ENCODE measurements around the gene QRICH2. TPM values are rescaled to one million over a fixed set of nuclear protein-coding genes. Genes with fewer than 3 reads are reported as not detected.
"Not testable (repeated sequence)": the region's sequence is repeated elsewhere in the genome, so short reads cannot be mapped to it uniquely, and the experiment has no call there.

QRICH2 gene
- total RNA-seq, 2 experiments from 2014 or later, result 3.6 to 3.7 TPM

DNA sequence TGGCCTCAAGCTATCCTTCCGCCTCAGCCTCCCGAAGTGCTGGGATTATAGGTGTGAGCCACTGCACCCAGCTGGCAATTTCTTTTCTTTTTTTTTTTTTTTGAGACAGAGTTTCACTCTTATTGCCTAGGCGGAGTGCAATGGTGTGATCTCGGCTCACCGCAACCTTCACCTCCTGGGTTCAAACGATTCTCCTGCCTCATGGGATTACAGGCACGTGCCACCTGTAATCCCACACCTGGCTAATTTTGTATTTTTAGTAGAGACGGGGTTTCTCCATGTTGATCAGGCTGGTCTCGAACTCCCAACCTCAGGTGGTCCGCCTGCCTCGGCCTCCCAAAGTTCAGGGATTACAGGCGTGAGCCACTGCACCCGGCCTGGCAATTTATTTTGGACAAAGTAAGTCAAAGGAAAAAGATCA, 40.5 kb downstream of the QRICH2 start:
- POLR2A ChIA-PET, result interaction anchor here (0.8 to 5.8 kb wide), 7 partner anchors 11 to 144 kb away, joined by 3 to 45 read pairs (median 6); no protein-coding TSS in a partner anchor
- Mint-ChIP-seq H3K4me3 (peak overlapping the region; percentile 93), H3K27ac (peak overlapping the region; percentile 99), H3K4me1 (peaks cover 61% of the 10 kb centered on the region), H3K36me3 (ENCODE audit: low read depth) (peaks cover 55% of the 10 kb centered on the region)
- peak; percentile 43 for DNase-seq
- H3K27me3 Mint-ChIP-seq, H3K9me3 Mint-ChIP-seq: not testable (repeated sequence)
- CTCF ChIA-PET, result interaction anchor here (0.6 to 4.6 kb wide), 8 partner anchors 12 to 1257 kb away, joined by 3 to 32 read pairs (median 4); no protein-coding TSS in a partner anchor

- POLR2A ChIA-PET, result interaction anchor here (0.8 to 5.8 kb wide), 5 partner anchors 21 to 87 kb away, joined by 3 to 45 read pairs (median 6); no protein-coding TSS in a partner anchor
- CTCF ChIA-PET, result interaction anchor here (0.7 to 3.0 kb wide), 7 partner anchors 11 to 146 kb away, joined by 3 to 12 read pairs (median 4); no protein-coding TSS in a partner anchor
- Mint-ChIP-seq H3K36me3 (ENCODE audit: low read depth) (peaks cover 55% of the 10 kb centered on the region), H3K27me3 (no peaks in the 10 kb centered on the region), H3K4me1 (peaks cover 63% of the 10 kb centered on the region), H3K27ac (peak overlapping the region; percentile 99), H3K4me3 (peak overlapping the region; percentile 93), H3K9me3 (no peaks in the 10 kb centered on the region)
- DNase-seq, result no peak
Measured at GRCh38 chr17:76267051-76267576, 41.0 kb downstream of the QRICH2 start.

GRCh38 chr17:76266244-76266938, 41.7 kb downstream of the QRICH2 start:
- H3K27me3 Mint-ChIP-seq, result no peaks in the 10 kb centered on the region
- POLR2A ChIA-PET, result interaction anchor here (1.0 to 5.8 kb wide), 5 partner anchors 20 to 86 kb away, joined by 3 to 45 read pairs (median 6); no protein-coding TSS in a partner anchor
- peak; percentile 44 for DNase-seq
- CTCF ChIA-PET, result interaction anchor here (0.6 to 3.0 kb wide), 6 partner anchors 10 to 145 kb away, joined by 3 to 12 read pairs (median 5); no protein-coding TSS in a partner anchor
- no peaks in the 10 kb centered on the region for H3K9me3 Mint-ChIP-seq
- peak overlapping the region; percentile 93 for H3K4me3 Mint-ChIP-seq
- H3K36me3 Mint-ChIP-seq (ENCODE audit: low read depth), result peaks cover 51% of the 10 kb centered on the region
- H3K4me1 Mint-ChIP-seq, result peaks cover 63% of the 10 kb centered on the region
- H3K27ac Mint-ChIP-seq, result peak overlapping the region; percentile 99

DNA sequence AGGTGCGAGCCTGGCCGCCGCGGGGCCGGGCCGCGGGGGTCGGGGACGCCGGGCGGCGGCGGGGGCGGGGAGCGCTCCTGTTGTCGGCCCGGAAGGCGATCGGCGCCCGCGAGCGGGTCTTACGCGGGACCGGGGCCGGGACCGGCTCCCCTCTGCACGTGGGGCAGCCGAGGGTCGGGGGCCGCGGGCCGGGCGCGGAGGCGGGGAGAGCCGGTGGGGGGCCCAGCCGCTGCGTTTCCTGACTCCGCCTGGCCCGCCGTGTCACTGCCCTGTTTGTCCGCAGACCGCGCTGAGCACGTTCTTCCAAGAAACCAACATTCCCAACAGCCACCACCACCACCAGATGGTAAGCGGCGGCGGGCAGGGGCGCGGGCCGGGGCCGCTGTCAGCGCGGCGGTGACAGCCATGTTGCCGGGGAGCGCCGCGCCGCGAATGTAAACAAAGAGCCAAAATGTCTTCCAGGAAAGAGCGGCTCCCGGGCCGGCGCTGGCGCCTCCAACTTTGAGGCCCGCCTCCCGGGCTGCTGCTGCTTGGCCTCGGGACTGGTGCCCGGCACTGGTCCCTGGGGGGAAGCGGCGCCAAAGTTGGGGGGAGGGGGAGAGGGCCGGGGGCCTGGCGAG, 42.3 kb downstream of the QRICH2 start:
- Mint-ChIP-seq H3K4me3 (peak overlapping the region; percentile 93), H3K4me1 (peaks cover 62% of the 10 kb centered on the region), H3K27ac (peak overlapping the region; percentile 99), H3K36me3 (ENCODE audit: low read depth) (peaks cover 47% of the 10 kb centered on the region), H3K9me3 (no peaks in the 10 kb centered on the region), H3K27me3 (no peaks in the 10 kb centered on the region)
- peak; percentile 69 for DNase-seq
- ChIA-PET CTCF (interaction anchor here (0.6 to 5.7 kb wide), 8 partner anchors 9 to 426 kb away, joined by 3 to 40 read pairs (median 5); no protein-coding TSS in a partner anchor), POLR2A (interaction anchor here (0.8 to 5.8 kb wide), 8 partner anchors 14 to 139 kb away, joined by 3 to 45 read pairs (median 8); no protein-coding TSS in a partner anchor)

- ChIA-PET CTCF (interaction anchor here (0.6 to 5.7 kb wide), 14 partner anchors 10 to 820 kb away, joined by 3 to 40 read pairs (median 4); partner anchors contain the start of gene TRIM65), POLR2A (interaction anchor here (0.7 to 2.1 kb wide), 10 partner anchors 13 to 481 kb away, joined by 3 to 27 read pairs (median 4); partner anchors contain the start of gene UNK)
- Mint-ChIP-seq H3K4me3 (peak within 1 kb of the TSS; percentile 93), H3K36me3 (ENCODE audit: low read depth) (peaks cover 44% of the 10 kb centered on the region), H3K27me3 (no peaks in the 10 kb centered on the region), H3K9me3 (no peaks in the 10 kb centered on the region), H3K27ac (peak within 1 kb of the TSS; percentile 99), H3K4me1 (peaks cover 60% of the 10 kb centered on the region)
- peak; percentile 99 for DNase-seq
Measured at GRCh38 chr17:76264755-76265623, 43.1 kb downstream of the QRICH2 start, which contains the start of gene UBALD2. Gene UBALD2 (plus strand): TSS chr17:76265348. CDS start chr17:76265506, 158 bp downstream.

GRCh38 chr17:76264425-76264754, 43.7 kb downstream of the QRICH2 start:
- ChIA-PET POLR2A (interaction anchor here (0.7 to 2.1 kb wide), 9 partner anchors 13 to 480 kb away, joined by 3 to 27 read pairs (median 4); partner anchors contain the start of gene UNK), CTCF (interaction anchor here (0.6 to 5.7 kb wide), 12 partner anchors 11 to 821 kb away, joined by 3 to 40 read pairs (median 4); partner anchors contain the start of gene TRIM65)
- Mint-ChIP-seq H3K27me3 (no peaks in the 10 kb centered on the region), H3K27ac (peak overlapping the region; percentile 89), H3K36me3 (ENCODE audit: low read depth) (peaks cover 38% of the 10 kb centered on the region), H3K9me3 (no peaks in the 10 kb centered on the region), H3K4me3 (peak overlapping the region; percentile 73), H3K4me1 (peaks cover 57% of the 10 kb centered on the region)
- DNase-seq, result no peak

GRCh38 chr17:76263896-76264295, 44.2 kb downstream of the QRICH2 start:
- Mint-ChIP-seq H3K27ac (peak overlapping the region; percentile 89), H3K9me3 (no peaks in the 10 kb centered on the region), H3K4me3 (peak overlapping the region; percentile 73), H3K36me3 (ENCODE audit: low read depth) (peaks cover 33% of the 10 kb centered on the region), H3K27me3 (no peaks in the 10 kb centered on the region), H3K4me1 (peaks cover 54% of the 10 kb centered on the region)
- peak; percentile 26 for DNase-seq
- POLR2A ChIA-PET, result interaction anchor here (0.9 to 2.1 kb wide), 3 partner anchors 9 to 480 kb away, joined by 3 to 9 read pairs (median 5); partner anchors contain the start of gene UNK
- CTCF ChIA-PET, result interaction anchor here (0.7 to 5.7 kb wide), 10 partner anchors 10 to 367 kb away, joined by 3 to 40 read pairs (median 5); partner anchors contain the start of gene TRIM65

- peaks cover 25% of the 10 kb centered on the region for H3K36me3 Mint-ChIP-seq (ENCODE audit: low read depth)
- ChIA-PET CTCF (interaction anchor here (0.7 to 5.7 kb wide), 8 partner anchors 10 to 81 kb away, joined by 3 to 40 read pairs (median 5); no protein-coding TSS in a partner anchor), POLR2A (interaction anchor here (1.1 to 1.3 kb wide), 4 partner anchors 8 to 83 kb away, joined by 3 to 8 read pairs (median 6); no protein-coding TSS in a partner anchor)
- H3K27me3 Mint-ChIP-seq, result no peaks in the 10 kb centered on the region
- H3K27ac Mint-ChIP-seq, result peak overlapping the region; percentile 89
- H3K9me3 Mint-ChIP-seq, result no peaks in the 10 kb centered on the region
- H3K4me3 Mint-ChIP-seq, result peak overlapping the region; percentile 53
- H3K4me1 Mint-ChIP-seq, result peaks cover 53% of the 10 kb centered on the region
- peak; percentile 53 for DNase-seq
Measured at GRCh38 chr17:76262732-76263344, 45.2 kb downstream of the QRICH2 start.

DNA sequence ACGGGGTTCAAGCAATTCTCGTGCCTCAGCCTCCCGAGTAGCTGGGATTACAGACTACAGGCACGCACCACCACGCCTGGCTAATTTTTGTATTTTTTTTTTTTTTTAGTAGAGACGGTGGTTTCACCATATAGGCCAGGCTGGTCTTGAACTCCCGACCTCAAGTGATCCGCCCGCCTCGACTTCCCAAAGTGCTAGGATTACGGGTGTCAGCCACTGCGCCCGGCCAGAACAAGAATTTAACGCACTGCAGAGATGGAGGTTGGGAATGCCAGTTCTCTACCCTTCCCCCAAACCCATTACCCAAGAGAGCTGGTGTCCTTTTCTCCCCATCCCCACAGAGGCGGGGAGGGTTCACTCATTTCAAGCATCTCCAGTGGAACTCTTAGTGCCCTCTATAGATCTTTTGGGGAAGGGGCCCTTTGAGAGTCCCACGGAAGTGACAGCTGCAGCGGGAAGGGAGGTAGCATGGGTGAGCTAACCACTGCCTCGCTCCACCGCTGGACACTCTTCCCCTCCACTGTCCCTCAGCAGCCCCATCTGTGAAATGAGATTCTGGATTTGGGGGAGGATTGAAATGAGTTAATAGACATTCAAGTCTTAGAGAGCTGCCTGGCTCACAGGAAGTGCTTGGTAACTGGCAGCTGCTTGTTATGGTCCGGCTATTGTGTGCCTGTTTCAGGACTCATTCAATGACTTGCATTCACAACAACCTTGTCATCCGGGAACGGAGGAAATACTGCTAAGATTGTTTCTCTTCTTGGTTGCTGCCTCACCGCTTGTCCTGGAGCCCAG, 46.5 kb downstream of the QRICH2 start:
- Mint-ChIP-seq H3K4me1 (peaks cover 53% of the 10 kb centered on the region), H3K27ac (peak overlapping the region; percentile 89), H3K36me3 (ENCODE audit: low read depth) (peaks cover 16% of the 10 kb centered on the region), H3K4me3 (peak overlapping the region; percentile 53), H3K9me3 (peaks cover 3% of the 10 kb centered on the region), H3K27me3 (no peaks in the 10 kb centered on the region)
- peak; percentile 46 for DNase-seq
- CTCF ChIA-PET, result interaction anchor here (0.6 to 5.7 kb wide), 7 partner anchors 9 to 219 kb away, joined by 3 to 40 read pairs (median 5); no protein-coding TSS in a partner anchor
- POLR2A ChIA-PET, result interaction anchor here (0.7 to 1.2 kb wide), 3 partner anchors 10 to 69 kb away, joined by 3 read pairs; no protein-coding TSS in a partner anchor

GRCh38 chr17:76260669-76261068, 47.4 kb downstream of the QRICH2 start:
- DNase-seq, result no peak
- Mint-ChIP-seq H3K9me3 (peaks cover 5% of the 10 kb centered on the region), H3K4me1 (peaks cover 61% of the 10 kb centered on the region), H3K27ac (no peak overlapping the region), H3K27me3 (no peaks in the 10 kb centered on the region), H3K4me3 (no peak overlapping the region), H3K36me3 (ENCODE audit: low read depth) (peaks cover 14% of the 10 kb centered on the region)
- ChIA-PET CTCF (interaction anchor here (0.9 to 5.7 kb wide), 4 partner anchors 11 to 79 kb away, joined by 3 to 40 read pairs (median 4); no protein-coding TSS in a partner anchor), POLR2A (no interaction called here)
